Stimulated activated CD4-positive, alpha-beta T cell treated with anti-CD3 and anti-CD28 coated beads, Interleukin-12 subunit alpha, Interleukin-12 subunit beta, amount 100 ng/mL, for 48 hours (primary cell): ENCODE data around the gene SMCP.

Experiments used
- DNase-seq, 3 donors: peaks; one replicate each; pipeline ENCODE4 v3.0.0-alpha.2; 2020; ENCODE audit warnings: low read depth in 2 of 3, low spot score in 1 of 3

Gene SMCP, protein sequence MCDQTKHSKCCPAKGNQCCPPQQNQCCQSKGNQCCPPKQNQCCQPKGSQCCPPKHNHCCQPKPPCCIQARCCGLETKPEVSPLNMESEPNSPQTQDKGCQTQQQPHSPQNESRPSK

DNA sequence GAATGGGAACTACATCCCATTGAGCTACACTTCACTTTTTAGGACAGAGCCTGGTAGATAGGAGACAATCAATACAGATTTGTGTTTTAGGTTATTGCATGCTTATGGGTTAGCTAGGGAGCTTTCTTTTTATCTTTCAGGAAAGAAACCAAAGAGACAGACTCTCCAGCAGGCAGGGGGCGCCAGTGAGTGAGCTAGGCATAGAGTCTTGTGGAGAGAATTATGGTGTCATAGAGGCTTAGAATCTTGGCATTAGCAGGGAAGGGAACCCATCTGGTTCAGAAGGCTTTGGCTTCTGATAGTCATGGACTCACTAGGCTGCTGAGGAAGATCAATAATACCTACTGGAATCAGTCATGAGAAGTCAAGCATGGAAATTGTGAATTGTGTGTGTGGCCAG, at the start of gene SMCP:
TSS of gene SMCP (plus strand) at position 281 of the 400 bp plus-strand sequence. CDS start 6,101 bp downstream, outside the sequence.
- DNase-seq = peak in 2 of 3 donors; percentile 8 to 21

DNA sequence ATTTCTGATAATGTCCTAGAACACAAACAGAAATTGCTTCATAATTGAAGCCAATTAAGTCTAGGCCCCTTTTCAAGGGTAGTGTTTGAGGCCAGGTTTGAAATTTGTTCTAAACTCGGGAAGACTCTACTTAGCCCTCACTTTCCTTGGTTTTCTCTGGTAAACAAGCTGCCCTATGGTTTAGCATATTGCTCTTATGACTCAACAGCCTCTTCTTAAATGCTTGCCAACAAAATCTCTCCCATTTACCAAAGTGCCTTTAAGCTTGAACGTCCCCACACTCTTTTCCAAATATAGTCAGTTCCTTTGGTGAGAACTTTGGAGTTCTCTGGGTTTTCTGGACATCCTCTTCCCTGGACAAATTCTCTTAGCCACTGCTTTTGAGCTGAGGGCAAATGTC, 41.3 kb upstream of the SMCP start:
- no peak for DNase-seq

- no peak for DNase-seq
These were observed 35.6 kb upstream of the SMCP start, which contains the start of gene LCE6A for GRCh38 chr1:152842556-152842955. LCE6A (plus strand) TSS chr1:152842856; CDS start chr1:152843521, 665 bp downstream.

DNA sequence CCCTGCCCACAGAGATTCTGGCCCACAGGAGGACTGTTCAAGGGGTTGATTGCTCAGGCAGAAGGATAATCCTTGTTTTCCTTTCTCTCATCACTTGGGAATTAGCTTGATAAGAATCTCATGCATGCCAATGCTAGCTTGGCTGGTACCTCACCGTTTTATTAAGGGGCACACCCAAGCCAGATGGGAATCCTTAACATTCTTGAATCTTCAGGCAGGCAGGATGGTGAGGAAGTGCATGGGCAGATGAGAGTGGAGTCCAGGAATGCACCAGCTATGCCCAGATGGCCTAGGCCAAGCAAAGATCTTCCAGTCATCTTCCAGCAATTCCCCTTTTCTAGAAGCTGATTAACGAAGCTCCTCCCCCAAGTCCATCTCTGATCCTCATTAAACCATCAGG, 22.5 kb upstream of the SMCP start:
- DNase-seq = no peak

- no peak for DNase-seq
These were observed 20.1 kb upstream of the SMCP start for GRCh38 chr1:152858062-152858461.

GRCh38 chr1:152859696-152860095, 18.4 kb upstream of the SMCP start, which contains the start of gene LCE7A:
LCE7A (plus strand) TSS chr1:152859996; CDS start chr1:152860698, 702 bp downstream.
- DNase-seq = no peak

GRCh38 chr1:152860129-152860528, 18.0 kb upstream of the SMCP start:
- DNase-seq = no peak

DNA sequence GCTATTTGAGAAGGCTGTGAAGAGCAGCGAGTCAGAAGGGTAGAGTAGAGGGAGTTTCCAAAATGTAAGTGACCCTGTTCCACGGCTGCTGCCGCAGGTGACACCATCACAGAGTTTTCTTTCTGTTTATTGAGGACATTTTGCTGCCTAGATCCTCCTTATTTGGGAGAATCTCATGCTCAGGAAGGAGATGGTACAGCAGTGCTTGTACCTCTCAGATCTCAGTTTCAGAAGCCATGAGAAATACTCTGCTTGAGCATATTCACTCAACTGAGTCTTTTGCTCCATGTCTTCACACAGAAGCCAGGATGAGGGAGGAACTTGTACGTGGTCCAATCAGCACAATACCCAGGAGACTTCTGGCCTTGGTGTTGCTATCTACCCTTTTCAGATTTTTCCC, 16.7 kb upstream of the SMCP start:
- no peak for DNase-seq

DNA sequence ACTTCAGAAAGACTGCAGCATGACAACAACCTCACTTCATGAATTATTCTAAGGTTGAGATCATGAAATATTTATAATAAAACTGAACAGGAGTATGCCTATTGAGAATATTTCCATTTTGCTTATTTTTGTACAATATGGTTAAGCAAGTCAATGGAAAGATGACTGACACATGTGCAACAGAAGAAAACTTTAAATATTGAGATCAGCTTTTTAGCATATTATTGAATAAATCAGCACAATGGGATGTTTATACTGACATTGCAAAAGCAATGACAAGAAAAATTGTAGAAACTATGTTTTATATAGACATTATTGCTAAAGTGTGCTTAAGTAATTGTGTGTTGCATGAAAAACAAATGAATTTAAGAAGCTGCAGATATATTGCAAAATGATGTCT, 13.7 kb upstream of the SMCP start:
- no peak for DNase-seq

DNA sequence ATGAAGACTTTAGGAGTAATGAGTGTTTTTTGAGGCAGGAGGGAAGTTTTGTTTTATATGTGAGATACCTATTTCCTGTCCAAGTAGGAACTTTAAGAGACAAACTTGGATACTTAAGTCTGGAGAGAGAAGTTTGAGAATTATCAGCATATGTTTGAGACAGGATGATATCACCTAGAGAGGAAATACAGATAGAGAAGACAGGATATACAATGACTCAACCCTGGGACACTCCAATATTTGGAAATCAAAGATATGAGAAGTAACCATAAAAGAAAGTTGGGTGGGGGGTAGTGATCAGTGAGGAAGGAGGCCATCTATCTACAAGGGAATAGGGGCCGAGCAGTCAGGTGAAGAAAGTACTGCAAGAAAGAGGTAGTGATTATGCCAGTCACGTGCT, 11.8 kb upstream of the SMCP start:
- DNase-seq = no peak

DNA sequence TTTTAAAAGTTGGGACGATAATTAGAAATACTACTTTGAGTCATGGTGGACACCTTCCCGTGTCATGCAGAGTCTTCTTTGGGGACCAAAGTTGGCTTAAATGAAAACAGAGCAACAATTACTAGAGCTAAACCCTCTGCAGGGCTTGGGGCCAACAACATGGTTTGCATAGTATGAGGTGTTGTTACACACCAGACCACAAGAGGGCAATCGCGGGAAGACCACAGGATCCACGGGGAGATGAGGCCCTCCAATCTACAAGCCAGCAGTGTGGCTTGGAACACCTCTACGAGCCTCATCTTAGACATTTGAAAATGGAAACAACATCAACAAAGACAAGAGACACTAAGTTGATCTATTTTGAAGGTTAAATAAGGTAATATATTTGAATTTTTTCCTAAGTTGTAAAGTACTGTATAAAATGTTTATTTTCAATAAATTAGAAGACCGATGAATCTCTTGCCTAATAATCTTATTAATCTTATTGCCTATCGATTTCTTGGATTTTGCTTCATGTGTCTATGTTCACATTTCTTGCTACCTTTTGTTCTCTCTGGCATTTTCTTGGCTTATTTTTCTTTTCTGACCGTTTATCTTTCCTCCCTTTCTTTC, 8.2 kb upstream of the SMCP start:
- DNase-seq = peak; percentile 33 to 59 (median 43)

- peak in 1 of 3 donors; percentile 14 for DNase-seq
These were observed 7.0 kb upstream of the SMCP start for GRCh38 chr1:152870831-152871730.

- no peak for DNase-seq
These were observed 6.4 kb upstream of the SMCP start for GRCh38 chr1:152871731-152872126.

GRCh38 chr1:152873495-152873894, 4.6 kb upstream of the SMCP start:
- DNase-seq = no peak

DNA sequence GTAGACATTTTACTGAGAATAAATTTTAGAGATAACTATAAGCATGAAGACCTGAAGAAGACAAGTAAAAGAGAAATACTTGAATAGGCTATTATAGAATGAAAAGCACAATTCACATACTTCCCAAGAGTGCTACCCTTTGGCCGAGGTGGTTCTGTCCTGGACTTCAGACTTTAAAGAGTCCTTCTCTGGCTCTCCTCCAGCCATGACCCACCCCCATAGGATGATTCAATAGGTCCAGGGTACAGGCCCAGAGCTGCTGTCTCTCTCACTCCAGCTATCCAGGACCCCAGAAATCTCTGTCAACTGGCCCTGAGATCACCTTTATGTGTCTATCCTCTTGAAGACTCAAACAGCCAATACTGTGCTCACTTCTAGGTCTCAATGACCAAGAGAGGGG, 1.3 kb upstream of the SMCP start:
- DNase-seq = no peak

- DNase-seq = no peak
These were observed 1.6 kb downstream of the SMCP start for GRCh38 chr1:152879559-152880198.

DNA sequence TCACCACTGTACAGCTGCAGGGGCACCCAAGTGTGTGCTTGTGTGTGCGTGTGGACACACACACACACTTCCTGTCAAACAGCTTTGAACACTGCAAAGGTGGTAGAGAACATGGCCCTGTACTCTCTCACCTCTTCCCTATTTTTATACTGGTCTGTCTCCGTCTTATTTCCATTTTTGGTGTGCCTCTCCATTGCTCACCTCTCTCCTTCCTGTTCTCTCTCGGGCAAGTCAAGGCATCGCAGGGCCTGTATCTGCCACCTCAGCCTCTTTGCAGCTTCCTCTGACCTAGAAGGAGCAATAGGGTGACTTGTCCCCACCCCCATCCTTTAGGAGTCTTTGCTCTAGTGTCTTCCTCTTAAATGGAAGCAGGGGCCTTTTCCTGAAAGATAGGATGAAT, 2.2 kb downstream of the SMCP start:
- DNase-seq = no peak

DNA sequence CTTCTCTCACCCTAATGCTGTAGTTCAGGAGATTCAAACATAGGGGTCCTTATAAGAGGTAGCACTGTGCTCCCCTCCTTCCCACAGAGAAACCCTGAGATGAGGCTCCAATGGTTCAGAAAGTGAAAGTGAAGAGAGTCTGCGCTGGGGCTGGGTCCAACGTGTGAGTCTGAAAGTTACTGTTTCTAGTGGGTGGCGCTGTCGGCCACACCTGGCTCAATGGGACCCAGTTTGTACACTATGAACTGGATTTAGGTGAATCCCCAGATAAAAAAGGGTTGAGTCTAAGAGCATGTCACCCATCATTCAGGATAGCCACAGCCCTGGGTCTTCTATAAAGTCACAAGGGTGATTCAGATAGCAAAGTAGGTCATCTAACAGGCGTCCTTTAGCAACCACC, 2.8 kb downstream of the SMCP start:
- DNase-seq = no peak

GRCh38 chr1:152884085-152884484, 6.0 kb downstream of the SMCP start:
- DNase-seq = no peak

GRCh38 chr1:152884506-152884905, 6.4 kb downstream of the SMCP start:
- DNase-seq = no peak

DNA sequence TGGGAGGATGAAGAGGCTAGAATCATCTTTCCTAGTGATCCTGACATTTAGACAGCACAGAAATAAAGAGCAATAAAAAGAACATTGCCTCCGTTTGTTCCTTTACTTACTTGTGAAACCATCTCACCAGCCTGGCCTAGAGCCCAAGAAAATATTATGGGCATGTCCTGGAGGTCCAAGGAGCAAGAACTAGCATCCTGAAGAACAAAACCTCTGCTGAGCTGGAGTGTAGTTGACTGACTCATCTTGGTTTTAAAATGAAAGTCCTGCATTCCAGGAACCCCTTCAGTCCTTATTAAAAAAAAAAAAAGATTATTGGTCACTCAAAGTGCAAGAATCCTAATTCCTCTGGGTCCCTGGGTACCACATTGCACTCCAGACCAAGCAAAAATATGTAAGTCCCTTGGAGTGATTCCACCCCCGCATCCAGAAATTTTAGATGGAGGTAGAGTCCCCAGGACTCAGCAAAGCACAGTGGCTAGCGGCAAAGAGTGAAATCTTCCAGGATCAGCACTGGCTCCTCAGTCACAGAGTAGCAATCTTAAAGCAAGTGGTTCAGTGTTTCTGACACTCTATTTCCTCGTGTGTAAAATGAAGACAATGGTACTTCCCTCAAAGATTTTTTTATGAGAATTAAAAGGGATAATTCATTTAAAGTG, 7.0 kb downstream of the SMCP start:
- DNase-seq = no peak
